Activated naive CD8-positive, alpha-beta T cell treated with anti-CD3 and anti-CD28 coated beads, Interleukin-2, amount 50 U/mL, for 24 hours (primary cell): ENCODE data around the gene TTLL12.
"Not testable (repeated sequence)": the region's sequence is repeated elsewhere in the genome, so short reads cannot be mapped to it uniquely, and the experiment has no call there.

Experiments used
- ATAC-seq: fragments of 150-1000 bp; cut with Tn5 transposase; one replicate; pipeline ENCODE4 v1.10.0; 2021
- DNase-seq: peaks from one replicate; pipeline ENCODE4 v3.0.0; 2021
- H3K27ac Mint-ChIP-seq: one replicate; pipeline ENCODE4 v1.8.0; 2021; ENCODE audit warnings: mild to moderate bottlenecking, mixed read lengths
- H3K27me3 Mint-ChIP-seq: one replicate; pipeline ENCODE4 v1.8.0; 2021; ENCODE audit warnings: mixed read lengths
- H3K36me3 Mint-ChIP-seq: one replicate; pipeline ENCODE4 v1.8.0; 2021; ENCODE audit warnings: low read depth, mixed read lengths
- H3K4me1 Mint-ChIP-seq: one replicate; pipeline ENCODE4 v1.8.0; 2021; ENCODE audit warnings: mixed read lengths
- H3K4me3 Mint-ChIP-seq: one replicate; pipeline ENCODE4 v1.8.0; 2021; ENCODE audit warnings: mild to moderate bottlenecking, moderate library complexity, mixed read lengths
- H3K9me3 Mint-ChIP-seq: one replicate; pipeline ENCODE4 v1.8.0; 2021; ENCODE audit warnings: mixed read lengths

TTLL12 gene

DNA sequence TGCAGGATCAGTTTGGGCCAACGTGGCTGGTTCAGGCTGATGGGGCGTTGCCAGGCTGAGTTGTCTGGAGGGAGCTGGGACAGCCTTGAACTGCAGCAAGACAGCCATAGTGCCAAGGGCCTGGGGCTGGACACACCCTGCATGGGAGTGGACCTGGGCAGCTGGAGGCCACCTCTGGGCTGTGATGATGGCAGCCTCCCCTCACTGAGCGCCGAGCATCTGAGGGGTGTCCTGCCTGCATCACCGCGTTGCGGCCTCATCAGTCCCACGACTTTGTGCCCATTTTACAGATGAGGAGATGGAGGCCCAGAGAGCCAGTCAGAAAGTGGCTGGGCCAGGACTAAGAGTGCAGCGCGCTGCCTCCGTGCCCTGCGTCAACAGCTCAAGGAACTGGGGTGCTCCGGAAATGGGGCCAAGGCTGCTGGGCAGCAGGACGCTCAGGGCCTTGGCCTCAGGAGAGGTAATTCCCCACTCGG is 36.2 kb downstream of the TTLL12 start:
- Mint-ChIP-seq H3K27me3 (no peaks in the 10 kb centered on the region), H3K4me1 (peaks cover 43% of the 10 kb centered on the region)
- no peak for ATAC-seq

DNA sequence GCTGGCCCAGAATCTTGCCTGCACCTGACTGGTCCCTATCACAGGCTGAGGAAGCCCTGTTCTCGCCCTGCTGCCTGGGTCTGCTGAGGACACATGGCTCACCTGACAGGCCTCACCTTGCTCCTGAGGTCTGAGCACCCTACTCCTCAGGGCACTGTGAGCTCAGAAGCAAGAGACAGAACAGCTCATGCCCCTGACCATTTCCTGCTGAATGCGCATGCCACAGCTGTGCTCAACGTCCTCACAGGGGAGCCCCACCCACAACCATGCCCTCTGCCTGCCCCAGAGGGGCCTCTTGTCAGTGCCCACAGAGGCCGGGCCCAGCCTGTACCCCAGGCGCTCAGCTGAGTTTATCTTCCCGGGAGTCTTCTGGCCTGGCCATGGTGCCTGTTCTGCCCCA is 38.4 kb downstream of the TTLL12 start:
- Mint-ChIP-seq H3K4me3 (no peak overlapping the region), H3K27me3 (no peaks in the 10 kb centered on the region), H3K9me3 (no peaks in the 10 kb centered on the region), H3K36me3 (no peaks in the 10 kb centered on the region), H3K4me1 (peaks cover 38% of the 10 kb centered on the region), H3K27ac (no peak overlapping the region)
- DNase-seq (no peak), ATAC-seq (peak; percentile 9)

More for the DNA sequence above, 36.2 kb downstream of the TTLL12 start:
- Mint-ChIP-seq H3K36me3 (no peaks in the 10 kb centered on the region), H3K4me3 (peak overlapping the region; percentile 82), H3K9me3 (no peaks in the 10 kb centered on the region), H3K27ac (peak overlapping the region; percentile 78)
- no peak for DNase-seq

DNA sequence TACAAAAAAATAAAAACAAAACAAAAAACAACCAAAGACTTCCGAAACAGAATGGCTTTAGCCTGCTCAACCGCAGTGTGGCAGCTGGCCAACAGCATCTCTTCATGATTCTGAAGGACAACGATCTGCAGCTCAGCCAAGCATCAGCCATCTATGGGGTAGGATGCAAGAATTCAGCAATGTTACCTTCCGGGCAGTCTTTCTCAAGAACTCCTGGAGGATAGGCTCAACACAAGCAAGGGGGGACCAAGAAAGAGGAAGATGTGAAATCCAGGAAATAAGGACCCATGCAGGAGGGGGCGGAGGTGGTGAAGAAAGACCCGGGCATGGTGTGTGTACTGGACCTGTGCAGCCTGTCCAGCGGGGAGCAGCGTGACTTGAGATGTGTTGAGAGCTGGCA is 39.1 kb downstream of the TTLL12 start:
- Mint-ChIP-seq H3K4me3 (no peak overlapping the region), H3K36me3 (no peaks in the 10 kb centered on the region), H3K4me1 (peaks cover 39% of the 10 kb centered on the region), H3K27me3 (no peaks in the 10 kb centered on the region), H3K27ac (no peak overlapping the region), H3K9me3 (no peaks in the 10 kb centered on the region)
- ATAC-seq (no peak), DNase-seq (no peak)

DNA sequence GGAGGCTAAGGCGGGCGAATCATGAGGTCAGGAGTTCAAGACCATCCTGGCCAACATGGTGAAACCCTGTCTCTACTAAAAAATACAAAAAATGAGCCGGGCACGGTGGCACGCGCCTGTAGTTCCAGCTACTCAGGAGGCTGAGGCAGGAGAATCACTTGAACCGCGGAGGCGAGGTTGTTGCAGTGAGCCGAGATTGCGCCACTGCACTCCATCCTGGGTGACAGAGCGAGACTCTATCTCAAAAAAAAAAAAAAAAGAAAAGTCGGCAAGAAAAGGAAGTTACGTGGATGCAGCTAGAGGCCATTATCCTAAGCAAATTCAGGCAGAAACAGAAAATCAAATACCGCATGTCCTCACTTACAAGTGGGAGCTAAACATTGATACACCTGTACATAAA is 40.6 kb downstream of the TTLL12 start:
- peaks cover 41% of the 10 kb centered on the region for H3K4me1 Mint-ChIP-seq
- DNase-seq, H3K36me3 Mint-ChIP-seq, H3K9me3 Mint-ChIP-seq, H3K4me3 Mint-ChIP-seq, ATAC-seq, H3K27me3 Mint-ChIP-seq, H3K27ac Mint-ChIP-seq: not testable (repeated sequence)

DNA sequence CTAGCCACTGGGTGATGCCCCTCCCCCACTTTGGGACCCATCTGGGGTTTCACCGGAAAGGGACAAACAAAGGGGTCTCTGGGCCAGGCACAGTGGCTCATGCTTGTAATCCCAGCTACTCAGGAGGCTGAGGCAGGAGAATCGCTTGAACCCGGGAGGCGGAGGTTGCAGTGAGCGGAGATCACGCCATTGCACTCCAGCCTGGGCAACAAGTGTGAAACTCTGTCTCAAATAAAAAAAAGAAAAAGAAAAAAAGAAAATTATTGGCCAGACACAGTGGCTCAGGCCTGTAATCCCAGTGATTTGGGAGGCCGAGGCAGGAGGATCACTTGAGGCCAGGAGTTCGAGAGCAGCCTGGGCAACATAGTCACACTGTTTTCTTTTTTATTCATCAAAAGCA is 41.6 kb downstream of the TTLL12 start:
- not testable (repeated sequence) for H3K9me3 Mint-ChIP-seq, H3K4me3 Mint-ChIP-seq, ATAC-seq, H3K27ac Mint-ChIP-seq, H3K27me3 Mint-ChIP-seq, DNase-seq, H3K36me3 Mint-ChIP-seq
- H3K4me1 Mint-ChIP-seq, result peaks cover 39% of the 10 kb centered on the region

DNA sequence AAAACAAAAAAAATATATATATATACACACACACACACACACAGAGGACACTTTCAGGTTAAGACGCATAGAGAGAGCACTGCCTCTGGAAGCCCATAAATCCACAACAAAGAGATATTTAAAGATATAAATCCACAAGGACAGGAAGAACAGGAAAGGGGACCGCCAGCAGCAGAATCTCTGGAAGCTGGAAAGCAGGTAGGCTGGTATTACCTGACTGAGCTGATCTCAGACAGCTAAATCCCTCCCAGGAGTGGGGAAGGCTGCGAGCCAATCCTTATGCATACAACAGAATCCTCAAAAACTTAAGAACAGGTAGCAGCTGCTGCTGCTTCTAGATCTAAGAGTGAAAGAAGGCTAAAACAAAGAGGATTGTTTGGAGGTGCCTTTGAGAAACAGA is 42.0 kb downstream of the TTLL12 start:
- Mint-ChIP-seq H3K27ac (no peak overlapping the region), H3K27me3 (no peaks in the 10 kb centered on the region), H3K36me3 (peaks cover 12% of the 10 kb centered on the region), H3K4me3 (no peak overlapping the region), H3K9me3 (no peaks in the 10 kb centered on the region), H3K4me1 (peaks cover 43% of the 10 kb centered on the region)
- ATAC-seq (no peak), DNase-seq (no peak)

DNA sequence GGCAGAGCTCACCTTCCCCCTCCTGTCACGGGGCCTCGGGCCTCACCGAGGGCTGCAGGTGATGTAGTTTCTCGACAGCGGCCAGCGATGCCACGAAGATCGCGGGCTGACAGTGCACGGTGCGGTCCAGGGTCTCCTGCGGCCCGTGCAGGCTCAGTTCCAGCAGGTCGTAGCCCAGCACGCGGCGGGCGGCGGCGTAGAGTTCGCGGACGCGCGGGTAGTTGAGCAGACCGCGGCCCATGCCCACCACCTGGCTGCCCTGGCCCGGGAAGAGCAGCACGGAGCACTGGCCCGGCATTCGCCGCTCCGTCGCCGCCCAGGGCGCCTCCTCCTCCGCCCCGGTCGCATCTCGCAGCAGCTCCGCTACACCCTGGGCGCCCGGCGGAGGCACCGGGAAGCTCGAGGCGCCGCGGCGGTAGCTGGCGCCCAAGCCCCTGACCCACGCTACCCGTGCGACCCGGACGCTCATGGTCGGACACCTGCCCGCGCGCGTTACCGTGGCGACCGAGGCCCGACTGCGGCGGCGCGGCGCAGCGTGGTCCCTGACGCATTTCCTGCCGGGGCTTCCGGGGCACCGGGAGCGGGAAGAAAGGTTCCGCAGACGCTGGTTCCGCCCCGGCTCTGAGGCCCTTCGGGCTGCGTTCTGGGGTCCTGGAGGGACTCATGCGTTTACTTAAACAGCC is 43.9 kb downstream of the TTLL12 start, which contains the start of gene MCAT:
MCAT (minus strand) TSS at position 519 of the 683 bp plus-strand sequence; CDS start at position 469, 50 bp downstream.
- Mint-ChIP-seq H3K4me3 (peak within 1 kb of the TSS; percentile 85), H3K27me3 (no peaks in the 10 kb centered on the region), H3K36me3 (peaks cover 22% of the 10 kb centered on the region), H3K27ac (peak within 1 kb of the TSS; percentile 88), H3K4me1 (peaks cover 36% of the 10 kb centered on the region), H3K9me3 (no peaks in the 10 kb centered on the region)
- ATAC-seq (peak; percentile 93), DNase-seq (peak; percentile 90)

DNA sequence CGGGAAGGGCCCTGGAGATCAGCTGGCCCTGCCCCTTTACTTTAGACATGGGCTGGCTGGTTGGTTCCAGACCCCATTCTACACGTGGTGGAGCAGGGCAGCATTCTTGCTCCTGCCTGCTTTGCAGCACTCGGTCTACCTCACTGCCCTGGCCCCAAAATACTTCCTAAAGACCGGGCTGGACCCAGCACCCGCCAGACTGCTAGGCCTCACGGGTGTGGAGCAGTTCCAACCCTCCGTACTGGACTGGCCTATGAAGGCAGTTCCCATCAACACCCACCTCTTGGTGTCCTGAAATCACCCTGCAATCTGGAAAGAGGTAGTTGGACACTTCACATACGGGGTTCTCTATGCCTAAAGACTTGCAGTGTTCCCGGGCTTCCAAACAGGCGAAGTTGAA is 50.1 kb downstream of the TTLL12 start:
- Mint-ChIP-seq H3K9me3 (no peaks in the 10 kb centered on the region), H3K36me3 (peaks cover 46% of the 10 kb centered on the region), H3K27ac (no peak overlapping the region), H3K27me3 (no peaks in the 10 kb centered on the region), H3K4me1 (peaks cover 13% of the 10 kb centered on the region), H3K4me3 (no peak overlapping the region)
- DNase-seq, result no peak
- no peak for ATAC-seq

DNA sequence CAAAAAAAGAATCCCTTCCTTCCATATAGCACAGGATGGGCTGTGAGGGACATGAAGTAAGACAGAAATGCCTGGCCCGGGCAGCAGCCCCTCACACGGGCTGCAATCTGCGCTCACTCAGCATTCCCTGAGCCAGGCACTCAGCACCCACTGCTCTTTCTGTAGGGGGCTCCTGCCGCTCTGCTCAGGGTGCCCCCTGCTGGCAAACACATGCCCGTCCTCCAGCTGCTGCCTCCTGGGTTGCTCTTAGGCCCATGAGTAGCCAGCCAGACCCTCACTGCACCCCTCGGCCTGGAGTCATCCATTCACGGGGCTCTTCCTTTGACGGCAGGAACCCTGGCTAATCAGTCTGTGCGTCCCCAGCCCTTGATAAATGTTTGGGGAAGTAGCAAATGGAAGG is 50.7 kb downstream of the TTLL12 start:
- Mint-ChIP-seq H3K27ac (no peak overlapping the region), H3K27me3 (no peaks in the 10 kb centered on the region), H3K36me3 (peaks cover 46% of the 10 kb centered on the region), H3K4me1 (peaks cover 9% of the 10 kb centered on the region), H3K9me3 (no peaks in the 10 kb centered on the region), H3K4me3 (no peak overlapping the region)
- ATAC-seq (peak; percentile 70), DNase-seq (peak; percentile 53)

DNA sequence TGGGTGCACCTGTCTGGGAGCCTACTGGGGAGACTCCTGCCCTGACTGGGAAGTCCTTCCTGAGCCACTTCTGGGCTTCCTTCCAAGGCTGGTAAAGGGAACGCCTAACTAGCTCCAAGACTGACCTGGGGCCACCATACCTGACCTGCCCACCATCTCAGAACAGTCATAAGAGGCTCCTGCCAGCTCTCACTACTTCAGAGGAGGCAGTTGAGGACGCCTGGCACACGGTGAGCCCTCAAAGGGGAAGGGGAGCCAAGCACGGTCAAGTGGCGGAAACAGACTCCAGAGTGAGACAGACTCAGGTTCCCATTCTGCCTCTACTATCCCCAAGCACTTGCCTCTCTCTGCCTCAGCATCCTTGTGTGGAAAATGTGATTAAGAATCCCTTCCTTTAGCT is 51.4 kb downstream of the TTLL12 start:
- ATAC-seq (no peak), DNase-seq (no peak)
- Mint-ChIP-seq H3K36me3 (peaks cover 40% of the 10 kb centered on the region), H3K4me1 (peaks cover 4% of the 10 kb centered on the region), H3K27ac (no peak overlapping the region), H3K27me3 (no peaks in the 10 kb centered on the region), H3K4me3 (no peak overlapping the region), H3K9me3 (no peaks in the 10 kb centered on the region)

DNA sequence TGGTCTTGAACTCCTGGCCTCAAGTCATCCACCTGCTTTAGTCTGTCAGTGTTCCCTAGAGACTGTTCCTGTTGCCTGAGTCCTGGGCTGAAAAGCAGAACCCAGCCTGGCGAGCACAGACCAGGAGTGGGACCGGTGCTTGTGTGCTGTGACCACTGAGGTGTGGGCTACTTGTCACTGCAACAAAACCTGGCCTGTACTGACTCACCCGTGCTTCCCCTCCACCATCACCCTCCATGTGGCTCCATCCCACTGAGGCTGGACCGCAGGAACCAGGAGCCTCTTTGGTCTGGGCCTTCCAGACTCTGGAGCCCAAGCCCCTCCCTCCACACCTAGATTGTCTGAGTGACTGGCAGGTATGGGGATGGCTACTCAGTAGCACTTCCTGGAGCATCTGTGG is 52.4 kb downstream of the TTLL12 start:
- H3K9me3 Mint-ChIP-seq, result no peaks in the 10 kb centered on the region
- H3K4me1 Mint-ChIP-seq, result no peaks in the 10 kb centered on the region
- DNase-seq (no peak), ATAC-seq (no peak)
- no peak overlapping the region for H3K27ac Mint-ChIP-seq
- no peaks in the 10 kb centered on the region for H3K27me3 Mint-ChIP-seq
- peaks cover 33% of the 10 kb centered on the region for H3K36me3 Mint-ChIP-seq
- no peak overlapping the region for H3K4me3 Mint-ChIP-seq

DNA sequence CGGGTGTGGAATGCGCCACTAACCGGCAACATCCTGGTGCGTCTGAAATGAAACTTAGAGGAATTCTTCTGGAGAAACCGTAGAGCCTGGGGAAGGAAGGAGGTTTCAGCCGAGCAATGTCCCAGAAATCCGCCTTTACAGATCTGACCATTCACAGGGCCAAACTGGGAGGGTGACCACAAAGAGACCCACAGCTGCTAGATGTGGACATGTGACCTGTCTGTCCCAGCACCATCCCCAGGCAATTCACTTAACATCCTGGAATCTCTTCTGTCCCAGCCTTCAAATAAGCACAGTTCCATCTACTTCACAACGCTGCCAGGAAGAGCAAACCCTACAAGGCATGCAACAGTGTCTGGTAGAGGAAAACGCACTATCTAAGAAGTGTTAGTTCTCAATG is 53.5 kb downstream of the TTLL12 start:
- ATAC-seq (no peak), DNase-seq (no peak)
- Mint-ChIP-seq H3K9me3 (no peaks in the 10 kb centered on the region), H3K27me3 (no peaks in the 10 kb centered on the region), H3K27ac (no peak overlapping the region), H3K36me3 (peaks cover 26% of the 10 kb centered on the region), H3K4me1 (no peaks in the 10 kb centered on the region), H3K4me3 (no peak overlapping the region)

DNA sequence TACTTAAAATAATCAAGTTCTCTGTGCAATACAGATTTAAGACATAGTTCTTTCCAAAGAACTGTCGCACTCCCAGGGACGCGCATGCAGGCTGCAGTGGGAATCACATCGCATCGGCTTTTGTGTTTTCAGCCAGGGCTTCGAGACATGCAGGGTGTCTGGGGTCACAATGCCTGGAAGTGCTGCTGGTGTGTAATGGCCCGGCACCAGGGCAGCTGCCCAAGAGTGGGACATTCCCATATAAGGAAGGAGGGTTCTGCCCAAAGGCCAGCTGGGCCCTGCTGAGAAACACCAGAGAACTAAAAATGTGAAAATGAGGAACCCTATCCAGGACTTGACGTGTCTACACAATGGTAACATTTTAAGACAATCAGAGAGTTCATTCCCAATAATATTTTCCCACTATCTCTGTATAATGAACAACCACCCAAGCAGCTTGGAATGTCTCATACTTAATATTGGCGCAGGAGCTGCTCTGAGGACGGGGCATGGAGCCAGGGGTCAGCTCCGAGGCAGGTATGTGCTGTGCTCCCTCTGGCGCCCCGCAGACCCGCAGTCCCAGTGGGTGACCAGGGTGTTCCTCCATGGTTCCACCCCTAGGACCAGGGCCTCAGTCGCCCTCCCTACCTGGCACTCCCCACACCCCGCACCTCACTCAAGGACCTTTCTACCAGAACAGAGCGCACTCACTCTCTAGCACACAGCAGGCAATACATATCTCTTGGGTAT is 55.0 kb downstream of the TTLL12 start:
- DNase-seq (no peak), ATAC-seq (no peak)
- Mint-ChIP-seq H3K36me3 (peaks cover 24% of the 10 kb centered on the region), H3K27me3 (no peaks in the 10 kb centered on the region), H3K4me1 (peaks cover 3% of the 10 kb centered on the region), H3K4me3 (no peak overlapping the region), H3K27ac (no peak overlapping the region), H3K9me3 (no peaks in the 10 kb centered on the region)

DNA sequence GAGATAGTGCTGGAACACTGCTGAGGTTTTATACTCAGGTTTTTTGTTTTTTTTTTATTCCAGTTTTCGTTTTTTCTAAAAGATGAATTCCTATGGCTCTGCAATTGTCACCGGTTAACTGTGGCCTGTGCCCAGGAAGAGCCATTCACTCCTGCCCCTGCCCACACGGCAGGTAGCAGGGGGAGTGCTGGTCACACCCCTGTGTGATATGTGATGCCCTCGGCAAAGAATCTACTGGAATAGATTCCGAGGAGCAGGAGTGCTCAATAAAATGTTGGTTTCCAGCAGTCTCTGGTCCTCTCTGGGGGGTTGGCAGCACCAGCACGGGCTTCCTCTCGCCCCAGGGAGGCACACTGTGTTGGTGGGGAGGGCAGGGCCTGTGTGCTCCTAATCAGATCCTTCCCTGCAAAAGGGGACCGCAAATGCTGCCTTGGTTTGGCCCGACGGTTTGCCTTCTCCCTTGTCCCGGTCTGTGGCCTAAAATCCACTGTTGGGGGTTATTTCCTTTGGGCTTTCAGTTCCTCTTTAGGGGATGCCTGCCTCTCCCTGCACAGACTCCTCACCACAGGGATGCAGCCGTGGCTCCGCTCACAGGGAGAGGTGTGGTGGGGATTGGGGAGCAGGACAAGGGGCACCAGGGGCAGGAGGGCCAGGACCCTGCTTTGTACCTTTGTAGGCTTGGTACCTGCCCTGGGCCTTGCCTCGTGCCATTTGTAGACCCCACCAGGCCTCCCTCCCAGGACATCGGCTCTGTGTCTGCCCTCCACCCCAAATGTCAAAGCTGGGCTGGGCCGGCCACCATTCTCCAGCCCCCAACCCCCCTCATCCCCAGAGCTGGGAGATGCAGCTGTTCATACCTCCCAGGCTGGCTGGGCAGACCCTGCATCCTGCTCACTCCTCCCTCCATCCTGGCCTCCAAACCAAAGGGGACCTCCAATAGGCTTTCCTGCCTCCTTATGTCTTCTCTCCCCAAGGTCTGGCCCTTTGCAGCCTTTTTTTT is 57.2 kb downstream of the TTLL12 start:
- Mint-ChIP-seq H3K4me1 (peaks cover 5% of the 10 kb centered on the region), H3K4me3 (no peak overlapping the region), H3K27me3 (no peaks in the 10 kb centered on the region), H3K36me3 (peaks cover 13% of the 10 kb centered on the region), H3K9me3 (no peaks in the 10 kb centered on the region), H3K27ac (no peak overlapping the region)
- no peak for ATAC-seq
- no peak for DNase-seq
